BLaER1 (cell line): ENCODE data around the gene MYF6.

ENCODE experiments used
- H3K27ac ChIP-seq: shearing (Covaris generic); formaldehyde crosslinking; 2 replicates; pipeline ENCODE4 v1.8.1; 2022
- H3K27me3 ChIP-seq: shearing (Covaris generic); formaldehyde crosslinking; 2 replicates; pipeline ENCODE4 v1.8.1; 2022
- H3K36me3 ChIP-seq: shearing (Covaris generic); formaldehyde crosslinking; 2 replicates; pipeline ENCODE4 v1.8.1; 2022
- H3K4me1 ChIP-seq: shearing (Covaris generic); formaldehyde crosslinking; 2 replicates; pipeline ENCODE4 v1.8.1; 2022
- H3K4me2 ChIP-seq: shearing (Covaris generic); formaldehyde crosslinking; 2 replicates; pipeline ENCODE4 v1.8.1; 2022
- H3K4me3 ChIP-seq: shearing (Covaris generic); formaldehyde crosslinking; 2 replicates; pipeline ENCODE4 v1.8.1; 2022
- H3K9ac ChIP-seq: shearing (Covaris generic); formaldehyde crosslinking; 2 replicates; pipeline ENCODE4 v1.8.1; 2022
- H3K9me3 ChIP-seq: shearing (Covaris generic); formaldehyde crosslinking; 2 replicates; pipeline ENCODE4 v1.8.1; 2022
- H4K20me1 ChIP-seq: shearing (Covaris generic); formaldehyde crosslinking; 2 replicates; pipeline ENCODE4 v1.8.1; 2022
- Cebpa-rat ChIP-seq: shearing (Covaris generic); IDR thresholded peaks from 2 replicates; pipeline ENCODE4 v1.8.1; 2022

MYF6 gene

DNA sequence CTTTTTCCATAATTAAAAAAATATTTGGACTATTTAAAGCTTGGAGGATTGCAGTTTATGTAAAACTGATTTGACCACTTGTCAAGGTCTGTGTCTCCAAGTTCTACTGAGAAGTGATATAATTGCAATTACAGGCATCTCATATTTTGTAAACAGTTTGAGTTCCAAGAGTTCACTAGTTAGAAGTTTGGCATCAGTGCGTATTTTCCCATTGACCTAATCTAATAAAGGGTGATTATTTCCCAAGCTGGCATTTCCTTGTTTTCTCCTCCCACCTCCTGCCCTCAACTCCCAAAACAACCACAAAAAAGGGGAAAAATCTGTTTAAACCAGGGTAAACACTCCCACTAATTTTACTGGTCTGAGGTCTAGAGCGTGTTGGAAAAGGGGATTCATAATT is 3.0 kb upstream of the MYF6 start:
- no peaks in the 10 kb centered on the region for H3K4me1 ChIP-seq
- H3K4me2 ChIP-seq: no peak overlapping the region
- TF ChIP-seq Cebpa-rat: no peak
- H3K27me3 ChIP-seq: no peaks in the 10 kb centered on the region
- H4K20me1 ChIP-seq: no peaks in the 10 kb centered on the region
- no peak overlapping the region for H3K4me3 ChIP-seq
- H3K9me3 ChIP-seq: peaks cover 6% of the 10 kb centered on the region; the same call in 1 of the 2 replicates
- H3K36me3 ChIP-seq: no peaks in the 10 kb centered on the region
- no peak overlapping the region for H3K27ac ChIP-seq
- no peak overlapping the region for H3K9ac ChIP-seq

DNA sequence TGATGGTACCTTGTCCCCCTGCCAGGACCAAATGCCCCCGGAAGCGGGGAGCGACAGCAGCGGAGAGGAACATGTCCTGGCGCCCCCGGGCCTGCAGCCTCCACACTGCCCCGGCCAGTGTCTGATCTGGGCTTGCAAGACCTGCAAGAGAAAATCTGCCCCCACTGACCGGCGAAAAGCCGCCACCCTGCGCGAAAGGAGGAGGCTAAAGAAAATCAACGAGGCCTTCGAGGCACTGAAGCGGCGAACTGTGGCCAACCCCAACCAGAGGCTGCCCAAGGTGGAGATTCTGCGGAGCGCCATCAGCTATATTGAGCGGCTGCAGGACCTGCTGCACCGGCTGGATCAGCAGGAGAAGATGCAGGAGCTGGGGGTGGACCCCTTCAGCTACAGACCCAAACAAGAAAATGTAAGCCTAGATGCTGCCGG is 410 bp downstream of the MYF6 start:
- Histone ChIP-seq H3K27ac (no peak overlapping the region), H3K4me1 (no peaks in the 10 kb centered on the region), H4K20me1 (no peaks in the 10 kb centered on the region), H3K9ac (no peak overlapping the region), H3K27me3 (no peaks in the 10 kb centered on the region), H3K36me3 (no peaks in the 10 kb centered on the region), H3K4me3 (no peak overlapping the region), H3K9me3 (peaks cover 6% of the 10 kb centered on the region; the same call in 1 of the 2 replicates), H3K4me2 (no peak overlapping the region)
- no peak for TF ChIP-seq Cebpa-rat

DNA sequence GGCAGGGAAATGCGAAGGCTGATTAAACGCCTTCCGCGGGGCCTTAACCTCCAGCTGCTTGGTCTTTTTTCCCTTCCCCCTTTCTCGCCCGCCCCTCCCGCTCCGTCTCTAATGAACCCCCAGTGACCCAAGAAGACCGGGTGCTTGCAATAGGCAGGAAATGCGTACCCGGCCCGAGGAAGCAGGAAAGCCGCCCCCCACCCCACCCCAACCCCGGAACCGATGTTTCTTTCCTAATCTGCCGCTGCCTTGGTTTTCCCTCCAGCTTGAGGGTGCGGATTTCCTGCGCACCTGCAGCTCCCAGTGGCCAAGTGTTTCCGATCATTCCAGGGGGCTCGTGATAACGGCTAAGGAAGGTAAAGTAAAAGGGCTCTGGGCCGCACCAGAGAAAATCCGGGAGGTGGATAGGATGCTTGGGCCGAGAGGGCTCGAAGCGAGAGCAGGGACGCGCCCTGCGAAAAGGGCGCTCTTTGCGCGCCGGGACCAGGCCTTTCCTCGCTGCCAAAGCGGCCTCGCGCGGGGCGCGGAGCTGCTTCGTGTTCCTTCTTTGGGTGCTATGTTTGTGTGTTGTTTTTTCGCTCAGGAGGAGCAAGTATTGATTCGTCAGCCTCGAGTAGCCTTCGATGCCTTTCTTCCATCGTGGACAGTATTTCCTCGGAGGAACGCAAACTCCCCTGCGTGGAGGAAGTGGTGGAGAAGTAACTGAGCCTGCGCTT is 983 bp downstream of the MYF6 start:
- Histone ChIP-seq H4K20me1 (no peaks in the 10 kb centered on the region), H3K9me3 (peaks cover 6% of the 10 kb centered on the region; the same call in 1 of the 2 replicates), H3K4me3 (no peak overlapping the region), H3K36me3 (no peaks in the 10 kb centered on the region), H3K9ac (no peak overlapping the region), H3K27me3 (no peaks in the 10 kb centered on the region), H3K4me1 (no peaks in the 10 kb centered on the region), H3K27ac (no peak overlapping the region), H3K4me2 (no peak overlapping the region)
- TF ChIP-seq Cebpa-rat: no peak

DNA sequence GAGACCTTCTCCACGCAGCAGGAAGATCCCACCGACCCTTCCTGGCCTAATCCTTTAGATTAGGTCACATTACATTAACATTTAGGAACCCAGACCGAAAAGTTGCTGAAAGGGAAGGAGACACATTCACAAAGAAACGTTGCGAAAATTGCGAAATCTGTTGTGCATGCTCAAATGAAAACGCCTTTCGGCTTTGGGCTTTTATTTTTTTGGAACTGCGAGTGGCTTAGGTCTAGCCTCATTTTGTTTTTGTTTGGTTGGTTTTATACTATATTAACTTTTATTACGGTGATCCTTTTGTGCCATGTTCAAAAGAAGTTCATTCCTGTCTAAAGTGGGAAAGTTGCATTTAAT is 1.5 kb downstream of the MYF6 start:
- H3K9ac ChIP-seq: no peak overlapping the region
- peaks cover 6% of the 10 kb centered on the region; the same call in 1 of the 2 replicates for H3K9me3 ChIP-seq
- no peaks in the 10 kb centered on the region for H3K27me3 ChIP-seq
- no peaks in the 10 kb centered on the region for H3K36me3 ChIP-seq
- no peak overlapping the region for H3K4me3 ChIP-seq
- no peak overlapping the region for H3K4me2 ChIP-seq
- TF ChIP-seq Cebpa-rat: peak; percentile 35; the same call in 1 of the 2 replicates
- H4K20me1 ChIP-seq: no peaks in the 10 kb centered on the region
- no peaks in the 10 kb centered on the region for H3K4me1 ChIP-seq
- H3K27ac ChIP-seq: no peak overlapping the region

DNA sequence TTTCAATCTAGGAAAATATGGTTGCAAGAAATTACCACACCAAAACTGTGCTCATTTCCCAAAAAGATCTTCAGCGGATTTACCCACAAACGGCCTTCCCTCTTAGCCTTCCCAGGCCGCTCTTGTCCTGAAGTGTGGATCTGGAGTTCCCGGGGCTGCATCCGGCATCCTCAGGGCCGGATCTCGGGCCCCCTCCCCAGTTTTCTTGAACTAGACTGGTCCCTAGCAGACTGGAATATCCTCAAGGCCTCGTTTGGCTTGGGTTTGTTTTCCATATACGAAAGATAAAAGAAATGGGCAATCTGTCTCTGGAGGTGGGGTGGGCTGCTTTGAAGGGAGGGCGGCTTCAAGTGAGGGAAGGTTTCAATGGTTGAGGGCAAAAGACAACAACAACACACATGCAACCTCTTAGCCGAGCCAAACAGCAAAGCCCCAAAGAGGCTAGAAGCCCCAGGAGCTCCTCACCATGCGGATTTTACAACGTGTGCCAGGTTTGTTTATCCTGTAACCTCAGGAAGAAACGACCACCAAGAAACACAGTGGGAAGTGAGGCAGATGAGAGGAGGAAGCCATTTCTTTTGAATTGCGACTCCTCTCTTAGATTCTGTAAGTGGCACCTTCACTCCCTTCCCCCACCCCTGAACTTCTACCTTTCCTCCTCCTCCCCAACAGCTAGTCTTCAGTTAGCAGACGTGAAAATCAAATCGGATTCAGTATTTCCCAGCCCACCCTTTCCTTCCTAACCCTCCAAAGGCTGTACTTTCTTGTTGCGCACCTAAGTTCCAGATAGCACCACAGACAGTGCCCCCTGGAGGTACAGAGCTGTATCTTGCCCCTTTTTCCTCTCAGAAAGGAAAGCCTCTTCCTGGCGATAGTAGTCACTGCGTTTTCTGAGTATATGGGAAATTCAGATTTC is 2.6 kb downstream of the MYF6 start:
- Histone ChIP-seq H3K9me3 (peaks cover 6% of the 10 kb centered on the region; the same call in 1 of the 2 replicates), H3K27ac (no peak overlapping the region), H3K9ac (no peak overlapping the region), H3K4me1 (no peaks in the 10 kb centered on the region), H3K4me3 (no peak overlapping the region), H3K27me3 (no peaks in the 10 kb centered on the region), H3K4me2 (no peak overlapping the region), H3K36me3 (no peaks in the 10 kb centered on the region), H4K20me1 (no peaks in the 10 kb centered on the region)
- no peak for TF ChIP-seq Cebpa-rat

DNA sequence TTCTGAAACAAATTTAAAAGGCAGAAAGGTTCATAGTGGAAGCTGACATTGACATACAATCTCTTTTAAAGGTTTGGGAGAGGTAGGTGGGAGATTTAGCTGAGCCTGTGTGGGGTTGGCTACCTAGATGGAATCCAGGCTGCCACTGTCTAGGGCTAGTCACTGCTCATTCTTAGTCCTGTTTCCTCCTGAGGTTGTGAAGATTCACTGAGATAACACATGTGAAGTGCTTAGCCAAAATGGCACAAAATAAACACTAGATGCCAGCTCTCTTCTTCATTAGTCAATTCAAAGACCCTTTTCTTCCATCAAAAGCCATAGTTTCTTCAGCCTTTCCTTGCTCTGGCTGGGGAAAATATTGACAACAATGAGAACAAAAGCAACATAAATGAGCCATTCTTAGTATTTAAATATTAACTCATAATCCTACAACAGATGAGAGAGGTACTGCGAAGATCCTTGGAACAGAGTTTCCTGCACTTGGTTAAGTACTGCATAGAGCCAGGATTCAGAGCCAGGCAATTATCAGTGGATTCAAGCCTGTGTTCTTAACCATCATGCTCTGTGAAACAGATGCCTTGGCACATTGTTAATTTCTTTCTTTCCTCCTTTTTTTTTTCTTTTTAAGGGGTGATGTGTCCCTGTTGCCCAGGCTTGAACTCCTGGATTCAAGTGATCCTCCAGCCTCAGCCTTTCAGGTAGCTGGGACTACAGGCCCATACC is 3.5 kb downstream of the MYF6 start:
- Histone ChIP-seq H3K4me2 (no peak overlapping the region), H3K9me3 (peaks cover 6% of the 10 kb centered on the region; the same call in 1 of the 2 replicates), H3K4me1 (no peaks in the 10 kb centered on the region), H3K9ac (no peak overlapping the region), H3K27me3 (no peaks in the 10 kb centered on the region), H3K27ac (no peak overlapping the region), H3K36me3 (no peaks in the 10 kb centered on the region), H4K20me1 (no peaks in the 10 kb centered on the region), H3K4me3 (no peak overlapping the region)
- no peak for TF ChIP-seq Cebpa-rat

DNA sequence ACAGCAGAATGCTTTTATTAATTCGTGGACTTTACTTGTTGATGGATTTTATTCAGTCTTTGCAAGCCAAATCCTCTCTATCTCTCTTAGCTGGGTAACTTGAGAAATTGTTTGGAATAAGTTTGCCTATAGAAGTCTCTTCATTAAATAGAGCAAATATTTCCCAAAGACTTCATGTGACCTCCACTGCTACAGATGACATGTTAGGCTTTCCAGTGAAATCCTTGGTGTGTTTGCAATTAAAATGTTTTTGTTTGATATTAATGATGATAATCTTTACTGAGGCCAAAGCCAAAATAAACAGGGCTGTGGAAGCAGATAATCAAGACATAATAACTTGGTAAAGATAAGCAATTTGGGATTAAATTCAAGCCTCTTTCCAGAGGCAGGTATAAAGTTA is 4.4 kb downstream of the MYF6 start:
- Histone ChIP-seq H4K20me1 (no peaks in the 10 kb centered on the region), H3K4me1 (no peaks in the 10 kb centered on the region), H3K4me3 (no peak overlapping the region), H3K27ac (no peak overlapping the region), H3K27me3 (no peaks in the 10 kb centered on the region), H3K9ac (no peak overlapping the region), H3K9me3 (peaks cover 11% of the 10 kb centered on the region; the same call in 1 of the 2 replicates), H3K4me2 (no peak overlapping the region), H3K36me3 (no peaks in the 10 kb centered on the region)
- no peak for TF ChIP-seq Cebpa-rat

DNA sequence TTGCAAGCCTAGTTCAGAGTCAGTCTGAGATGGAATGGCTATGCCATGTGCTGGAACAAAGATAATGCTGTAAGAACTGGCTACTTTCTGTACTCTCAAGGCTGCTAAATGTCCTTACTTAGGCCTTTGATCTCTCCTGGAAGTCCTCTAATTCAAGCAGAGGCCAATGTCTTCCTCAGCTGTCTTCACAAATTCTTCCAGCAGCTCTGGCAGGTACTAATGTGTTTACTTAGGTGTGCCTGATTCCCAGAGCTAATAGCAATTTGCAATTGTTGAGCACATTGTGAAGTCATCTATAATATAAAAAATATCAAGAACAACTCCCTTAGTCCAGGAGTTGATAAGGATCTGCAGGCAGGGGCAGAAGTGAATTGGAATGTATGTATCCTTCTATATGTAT is 5.4 kb downstream of the MYF6 start:
- no peaks in the 10 kb centered on the region for H3K4me1 ChIP-seq
- no peaks in the 10 kb centered on the region for H4K20me1 ChIP-seq
- no peak overlapping the region for H3K27ac ChIP-seq
- no peaks in the 10 kb centered on the region for H3K27me3 ChIP-seq
- H3K9me3 ChIP-seq: peaks cover 11% of the 10 kb centered on the region; the same call in 1 of the 2 replicates
- H3K4me2 ChIP-seq: no peak overlapping the region
- no peaks in the 10 kb centered on the region for H3K36me3 ChIP-seq
- no peak overlapping the region for H3K9ac ChIP-seq
- no peak overlapping the region for H3K4me3 ChIP-seq
- no peak for TF ChIP-seq Cebpa-rat

DNA sequence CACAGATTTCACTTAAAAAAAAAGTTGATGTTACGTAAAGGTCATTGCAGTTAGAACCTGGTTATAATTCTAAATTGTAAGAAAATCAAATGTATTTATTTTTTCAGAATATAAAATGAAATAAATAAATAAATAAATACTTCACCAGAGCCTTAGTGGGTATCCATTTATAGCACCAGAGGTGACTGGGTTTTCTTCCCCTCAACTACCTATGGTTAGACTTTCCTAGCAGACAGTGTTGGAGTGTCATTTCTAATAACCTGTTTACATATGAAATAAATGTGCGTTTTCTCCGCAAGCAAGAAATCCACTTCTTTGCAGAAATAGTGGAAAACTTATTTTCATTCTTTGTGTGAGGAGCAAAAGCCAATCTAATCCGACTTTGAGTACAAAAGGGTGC is 6.0 kb downstream of the MYF6 start:
- no peak overlapping the region for H3K27ac ChIP-seq
- no peaks in the 10 kb centered on the region for H4K20me1 ChIP-seq
- H3K27me3 ChIP-seq: no peaks in the 10 kb centered on the region
- no peak overlapping the region for H3K4me3 ChIP-seq
- peaks cover 10% of the 10 kb centered on the region; the same call in 1 of the 2 replicates for H3K9me3 ChIP-seq
- no peaks in the 10 kb centered on the region for H3K4me1 ChIP-seq
- no peak overlapping the region for H3K9ac ChIP-seq
- no peak for TF ChIP-seq Cebpa-rat
- no peaks in the 10 kb centered on the region for H3K36me3 ChIP-seq
- no peak overlapping the region for H3K4me2 ChIP-seq
